ENCODE data around the gene NKD1.

Gene NKD1

GRCh38 chr16:50615891-50616290 lies 67.7 kb downstream of the NKD1 start:
- H3K27ac ChIP-seq, result no peak overlapping the region
- no peak for TF ChIP-seq CTCF (conservative IDR thresholded peaks at IDR 0.05)

- H3K27ac ChIP-seq, result no peak overlapping the region
- TF ChIP-seq CTCF (conservative IDR thresholded peaks at IDR 0.05), result no peak
Observed at GRCh38 chr16:50616386-50616785, 68.2 kb downstream of the NKD1 start.

DNA sequence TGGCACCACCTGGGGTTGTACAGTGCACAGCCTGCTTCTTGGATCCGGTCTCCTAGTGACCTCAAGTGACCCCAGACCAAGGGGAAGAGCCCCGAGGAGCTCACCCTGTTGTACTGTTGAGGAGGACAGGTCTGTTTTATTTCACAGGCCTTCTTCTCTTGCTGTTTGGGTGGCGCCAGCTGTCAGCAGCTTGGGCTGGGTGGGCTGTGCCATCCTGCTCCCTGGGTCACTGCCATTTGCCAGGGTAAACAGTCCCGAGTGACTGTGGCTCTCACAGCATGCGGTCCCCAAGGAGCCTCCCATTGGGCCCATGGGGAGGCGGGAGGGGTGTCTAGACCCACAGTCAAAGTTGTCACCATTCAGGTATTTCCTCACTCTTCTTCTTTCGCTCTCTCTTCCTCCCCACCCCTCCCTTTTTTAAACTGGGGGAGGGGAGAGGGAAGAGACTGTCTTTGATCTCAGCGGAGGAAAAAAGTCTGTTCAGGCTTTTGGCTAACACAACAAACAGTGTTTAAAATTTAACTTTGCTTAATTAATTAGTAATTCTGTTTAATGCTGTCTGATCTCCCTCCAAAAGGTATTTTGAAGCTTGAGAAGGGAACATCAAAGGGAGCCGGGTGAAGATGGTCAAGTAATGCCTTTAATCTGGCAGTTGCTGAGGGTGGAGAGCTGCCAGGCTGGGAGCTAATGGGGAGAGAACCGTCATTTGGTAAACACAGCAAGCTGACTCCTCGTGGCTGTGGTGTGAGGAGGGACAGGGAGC lies 68.9 kb downstream of the NKD1 start:
- no peak for TF ChIP-seq CTCF (conservative IDR thresholded peaks at IDR 0.05)
- H3K27ac ChIP-seq, result no peak overlapping the region

GRCh38 chr16:50617646-50618184 lies 69.5 kb downstream of the NKD1 start:
- no peak overlapping the region for H3K27ac ChIP-seq
- TF ChIP-seq CTCF (conservative IDR thresholded peaks at IDR 0.05), result no peak

GRCh38 chr16:50618238-50618918 lies 70.2 kb downstream of the NKD1 start:
- no peak for TF ChIP-seq CTCF (conservative IDR thresholded peaks at IDR 0.05)
- no peak overlapping the region for H3K27ac ChIP-seq

- H3K27ac ChIP-seq, result no peak overlapping the region
- TF ChIP-seq CTCF (conservative IDR thresholded peaks at IDR 0.05), result no peak
Observed at GRCh38 chr16:50619702-50620491, 71.7 kb downstream of the NKD1 start.
